ENCODE measurements around the gene ACAA1.

DNA sequence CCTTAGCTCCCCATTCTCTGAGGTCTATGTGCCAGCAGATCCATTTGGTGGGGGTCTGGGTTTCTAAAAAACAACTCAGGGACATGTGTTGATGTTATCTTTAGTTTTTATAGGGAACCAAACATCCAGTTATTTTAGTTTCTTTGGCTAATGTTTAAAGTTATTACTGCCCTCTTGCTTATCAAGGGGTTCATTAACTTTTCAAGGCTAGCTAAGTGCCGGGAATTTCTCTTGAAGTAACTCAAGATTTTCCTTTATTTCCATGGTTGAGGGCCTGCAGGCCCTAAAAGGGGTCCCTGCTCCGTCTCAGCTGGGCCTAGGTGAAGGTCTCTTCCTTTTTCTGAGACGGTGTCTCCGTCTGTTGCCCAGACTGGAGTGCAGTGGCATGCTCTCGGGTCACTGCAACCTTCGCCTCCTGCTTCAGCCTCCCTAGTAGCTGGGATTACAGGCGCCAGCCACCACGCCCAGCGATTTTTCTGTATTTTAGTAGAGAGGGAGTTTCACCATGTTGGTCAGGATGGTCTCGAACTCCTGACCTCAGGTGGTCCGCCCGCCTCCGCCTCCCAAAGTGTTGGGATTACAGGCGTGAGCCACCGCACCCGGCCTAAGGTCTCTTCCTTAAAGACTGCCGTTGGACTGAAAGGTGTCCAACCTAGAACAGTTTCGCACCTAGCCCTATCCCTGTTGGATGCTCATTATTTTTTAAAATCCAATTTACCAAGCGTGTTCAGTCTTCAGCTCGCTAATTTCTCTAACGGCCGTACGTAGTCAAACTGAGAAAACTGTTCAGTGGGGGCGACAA lies 27.1 kb upstream of the ACAA1 start:
- TF ChIP-seq ZNF12 (CRISPR knock-in tag; IDR thresholded peaks at IDR 0.05), result no peak
- no peak for TF ChIP-seq YY1 (IDR thresholded peaks at IDR 0.05; ENCODE audit: borderline replicate concordance in 1 of 3, control insufficient read depth in 1 of 3, extremely low read depth in 1 of 3, insufficient read depth in 3 of 3, insufficient read length in 1 of 3, insufficient replicate concordance in 2 of 3, low read depth in 1 of 3, low read length in 2 of 3)
- TF ChIP-seq, protein P1, sequence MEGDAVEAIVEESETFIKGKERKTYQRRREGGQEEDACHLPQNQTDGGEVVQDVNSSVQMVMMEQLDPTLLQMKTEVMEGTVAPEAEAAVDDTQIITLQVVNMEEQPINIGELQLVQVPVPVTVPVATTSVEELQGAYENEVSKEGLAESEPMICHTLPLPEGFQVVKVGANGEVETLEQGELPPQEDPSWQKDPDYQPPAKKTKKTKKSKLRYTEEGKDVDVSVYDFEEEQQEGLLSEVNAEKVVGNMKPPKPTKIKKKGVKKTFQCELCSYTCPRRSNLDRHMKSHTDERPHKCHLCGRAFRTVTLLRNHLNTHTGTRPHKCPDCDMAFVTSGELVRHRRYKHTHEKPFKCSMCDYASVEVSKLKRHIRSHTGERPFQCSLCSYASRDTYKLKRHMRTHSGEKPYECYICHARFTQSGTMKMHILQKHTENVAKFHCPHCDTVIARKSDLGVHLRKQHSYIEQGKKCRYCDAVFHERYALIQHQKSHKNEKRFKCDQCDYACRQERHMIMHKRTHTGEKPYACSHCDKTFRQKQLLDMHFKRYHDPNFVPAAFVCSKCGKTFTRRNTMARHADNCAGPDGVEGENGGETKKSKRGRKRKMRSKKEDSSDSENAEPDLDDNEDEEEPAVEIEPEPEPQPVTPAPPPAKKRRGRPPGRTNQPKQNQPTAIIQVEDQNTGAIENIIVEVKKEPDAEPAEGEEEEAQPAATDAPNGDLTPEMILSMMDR (IDR thresholded peaks at IDR 0.05 in 2 of 3, conservative IDR thresholded peaks at IDR 0.05 in 1 of 3; ENCODE audit: insufficient read depth in 2 of 3, low read depth in 1 of 3, low read length in 3 of 3), result no peak
- TF ChIP-seq FOXM1 (IDR thresholded peaks at IDR 0.05; ENCODE audit: low read depth), result no peak
- TF ChIP-seq FOXM1 (CRISPR knock-in tag; IDR thresholded peaks at IDR 0.05; ENCODE audit: low read depth), result no peak

Data from K562 (cell line).